Endothelial cell of umbilical vein (primary cell): ENCODE results near the gene TTN. TPM values are rescaled to one million over a fixed set of nuclear protein-coding genes. Genes with fewer than 3 reads are reported as not detected.

Experiments
- BruUV-seq: library from RNA; stranded (reverse); fragments of 400-500 nt; replicated peaks from 2 replicates; lab custom pipeline; 2021; lab: Mats Ljungman, UMichigan
- CTCF ChIA-PET: fragments of 300-600, 350-600 bp; sonication (Branson Sonifier 250); formaldehyde crosslinking; loops from one replicate; lab custom pipeline; 2021; ENCODE audit warnings: antibody characterized with exemption, inconsistent platforms; lab: Charles Lee
- POLR2A ChIA-PET: fragments of 300-600, 350-600 bp; sonication (Branson Sonifier 250); formaldehyde crosslinking; loops from one replicate; lab custom pipeline; 2021; ENCODE audit warnings: antibody characterized with exemption, inconsistent platforms; lab: Charles Lee
- DNase-seq: peaks from one replicate; pipeline ENCODE4 v3.0.0-alpha.2; 2011; ENCODE audit warnings: low read depth, low spot score
- FAIRE-seq: peaks from 2 replicates; lab custom pipeline; 2011; peaks lifted over from hg19 to GRCh38; lab: Jason Lieb, UNC
- H2AFZ ChIP-seq: 2 replicates; pipeline ENCODE4 v1.6.0; 2012; ENCODE audit warnings: low read depth, low read length, control low read depth, inconsistent platforms
- H3K27ac ChIP-seq: 2 replicates; pipeline ENCODE4 v1.5.1; 2011; ENCODE audit warnings: low read depth, mild to moderate bottlenecking, control low read depth, low read length, moderate library complexity; ENCODE audit not compliant: insufficient read depth
- H3K27me3 ChIP-seq, 2 experiments: 2 replicates each; pipeline versions ENCODE4 v1.6.0 to v1.6.1; 2011; ENCODE audit warnings: low read length in 2 of 2, mixed read lengths in 1 of 2; ENCODE audit not compliant: control insufficient read depth in 2 of 2, insufficient read depth in 2 of 2
- H3K36me3 ChIP-seq, 2 experiments: 2 replicates in 1 of 2; 3 replicates in 1 of 2; pipeline ENCODE4 v1.5.1; 2011; ENCODE audit warnings: low read length in 2 of 2, mild to moderate bottlenecking in 1 of 2, moderate library complexity in 1 of 2; ENCODE audit not compliant: control insufficient read depth in 2 of 2, insufficient read depth in 2 of 2; ENCODE audit errors: extremely low read depth in 1 of 2
- H3K4me1 ChIP-seq: 3 replicates; pipeline ENCODE4 v1.5.1; 2011; ENCODE audit warnings: mild to moderate bottlenecking, low read length; ENCODE audit not compliant: control insufficient read depth, insufficient read depth; ENCODE audit errors: extremely low read depth
- H3K4me2 ChIP-seq: 2 replicates; pipeline ENCODE4 v1.6.1; 2011; ENCODE audit warnings: low read length, control low read depth, mixed read lengths; ENCODE audit not compliant: insufficient read depth
- H3K4me3 ChIP-seq, 3 experiments: fragments of 200-600 bp in 1 of 3; sonication (generic), shearing (Covaris generic) in 1 of 3; replicated peaks in 1 of 3; 2 replicates each; pipeline ENCODE4 v1.5.1; 2011 to 2016; ENCODE audit warnings: control low read depth in 3 of 3, low read length in 3 of 3, mild to moderate bottlenecking in 2 of 3, inconsistent platforms in 1 of 3, low read depth in 1 of 3, moderate library complexity in 1 of 3; ENCODE audit not compliant: insufficient read depth in 1 of 3
- H3K79me2 ChIP-seq: 2 replicates; pipeline ENCODE4 v1.6.0; 2012; ENCODE audit warnings: low read length, inconsistent platforms; ENCODE audit not compliant: control insufficient read depth, insufficient read depth
- H3K9ac ChIP-seq: replicated peaks from 2 replicates; pipeline ENCODE3; 2011; ENCODE audit warnings: low read length, control low read depth; ENCODE audit not compliant: insufficient read depth; ENCODE audit errors: extremely low read depth
- H3K9me1 ChIP-seq: replicated peaks from 3 replicates; pipeline ENCODE4 v1.6.0; 2011; ENCODE audit warnings: mild to moderate bottlenecking, low read length; ENCODE audit not compliant: control insufficient read depth, insufficient read depth; ENCODE audit errors: extremely low read depth
- H3K9me3 ChIP-seq: replicated peaks from 2 replicates; pipeline ENCODE4 v1.5.1; 2012; ENCODE audit warnings: low read length, inconsistent platforms; ENCODE audit not compliant: control insufficient read depth, insufficient read depth
- H4K20me1 ChIP-seq: replicated peaks from 2 replicates; pipeline ENCODE3; 2011; ENCODE audit warnings: mild to moderate bottlenecking, low read length; ENCODE audit not compliant: control insufficient read depth, insufficient read depth; ENCODE audit errors: extremely low read depth
- CTCF ChIP-seq, 2 donors: IDR thresholded peaks; 1 replicate in 1 of 2; 2 replicates in 1 of 2; pipeline ENCODE4 v1.5.1; 2011; ENCODE audit warnings: low read length in 2 of 2, mild to moderate bottlenecking in 2 of 2, moderate library complexity in 2 of 2, control low read depth in 1 of 2, inconsistent platforms in 1 of 2, low read depth in 1 of 2; ENCODE audit not compliant: insufficient read depth in 1 of 2; ENCODE audit errors: extremely low read depth in 1 of 2
- EZH2 ChIP-seq: IDR thresholded peaks from 2 replicates; pipeline ENCODE4 v1.6.1; 2012; ENCODE audit warnings: borderline replicate concordance, low read depth, mild to moderate bottlenecking, moderate library complexity, low read length, inconsistent platforms; ENCODE audit not compliant: severe bottlenecking
- FOS ChIP-seq: IDR thresholded peaks from 2 replicates; pipeline ENCODE4 v1.6.1; 2011; ENCODE audit warnings: mild to moderate bottlenecking, low read length, moderate library complexity, borderline replicate concordance; ENCODE audit not compliant: insufficient read depth
- GATA2 ChIP-seq: IDR thresholded peaks from 2 replicates; pipeline ENCODE4 v1.7.0; 2011; ENCODE audit warnings: low read depth, mild to moderate bottlenecking, moderate library complexity, mixed read lengths, low read length; ENCODE audit not compliant: insufficient read length, insufficient read depth
- JUN ChIP-seq: IDR thresholded peaks from 2 replicates; pipeline ENCODE4 v1.6.1; 2011; ENCODE audit warnings: borderline replicate concordance, low read depth; ENCODE audit not compliant: insufficient read length, insufficient read depth
- MAX ChIP-seq: IDR thresholded peaks from 2 replicates; pipeline ENCODE4 v1.6.1; 2011; ENCODE audit not compliant: insufficient read depth, insufficient read length
- MYC ChIP-seq: IDR thresholded peaks from one replicate; pipeline ENCODE4 v1.6.1; 2011; ENCODE audit warnings: mild to moderate bottlenecking, low read depth, low read length
- POLR2A ChIP-seq: IDR thresholded peaks from 2 replicates; pipeline ENCODE4 v1.6.1; 2012; ENCODE audit warnings: low read depth, mild to moderate bottlenecking, control low read depth, low read length
- POLR2AphosphoS5 ChIP-seq: IDR thresholded peaks from 2 replicates; pipeline ENCODE4 v1.6.1; 2012; ENCODE audit warnings: low read depth, mild to moderate bottlenecking, control low read depth, low read length, moderate library complexity; ENCODE audit not compliant: insufficient read depth
- dilution Hi-C: fragments of 300-500 bp; cut with MboI; formaldehyde crosslinking; loops from one replicate; pipeline ENCODE4 v1.15.0; 2019; ENCODE audit warnings: low sequenced_read_pairs; ENCODE audit not compliant: extremely low pct_ligation_motif_present
- intact Hi-C: fragments of 100-400 bp; cut with micrococcal nuclease; formaldehyde crosslinking; loops from one replicate; pipeline ENCODE4 v1.10.0; 2022
- polyA plus RNA-seq, 4 experiments: library from polyadenylated mRNA; depleted of rRNA in 3 of 4; stranded (reverse) in 3 of 4; unstranded in 1 of 4; fragments of >200 nt; gene quantifications; 2 replicates each; pipeline versions ENCODE4 v1.2.1 to v1.2.3, GENCODE V29; 2011 to 2012; ENCODE audit warnings: missing spikeins in 1 of 4
- total RNA-seq: library from RNA; stranded (reverse); gene quantifications from 2 replicates; pipeline ENCODE4 v1.2.3, GENCODE V29; 2021

Gene TTN
- total and polyA plus RNA-seq, 2 donors (not counting 3 experiments of a cell fraction or from before 2014, with no cell fraction given) = 0.11 to 0.49 TPM

- POLR2A ChIA-PET = no interaction called here
These were observed 38.6 kb upstream of the TTN start for GRCh38 chr2:178845566-178846457.

More at GRCh38 chr2:178845566-178846457, 38.6 kb upstream of the TTN start:
- H3K27me3 ChIP-seq = no peaks in the 10 kb centered on the region
- no peak for TF ChIP-seq MAX
- no peak for TF ChIP-seq FOS
- TF ChIP-seq CTCF (IDR thresholded peaks at IDR 0.05; ENCODE audit: extremely low read depth in 1 of 2, insufficient read depth in 1 of 2, low read depth in 1 of 2, low read length in 2 of 2) = no peak
- no peak for TF ChIP-seq JUN
- no peak for TF ChIP-seq POLR2AphosphoS5
- TF ChIP-seq POLR2A = no peak
- TF ChIP-seq MYC = no peak
- TF ChIP-seq GATA2 = no peak
- no peak for TF ChIP-seq EZH2
- no peak overlapping the region for H3K9ac ChIP-seq
- no peaks in the 10 kb centered on the region for H3K9me3 ChIP-seq
- BruUV-seq = no TSS peak
- no peaks in the 10 kb centered on the region for H3K4me1 ChIP-seq
- no peaks in the 10 kb centered on the region for H3K79me2 ChIP-seq
- H3K4me2 ChIP-seq = no peak overlapping the region
- H3K27ac ChIP-seq = no peak overlapping the region
- no peak for FAIRE-seq
- intact Hi-C loops = no loop called here
- H2AFZ ChIP-seq = no peak overlapping the region
- H3K36me3 ChIP-seq = no peaks in the 10 kb centered on the region
- H4K20me1 ChIP-seq = no peaks in the 10 kb centered on the region
- no peak for DNase-seq
- H3K4me3 ChIP-seq = no peak overlapping the region
- dilution Hi-C loops = no loop called here
- CTCF ChIA-PET = interaction anchor here (1.0 to 1.4 kb wide), 2 partner anchors 26 to 49 kb away, joined by 3 to 6 read pairs; no protein-coding TSS in a partner anchor
- H3K9me1 ChIP-seq = no peaks in the 10 kb centered on the region
